NCI-H524 (cell line): Measurements from ENCODE around the gene NFE2L1.
A peak's percentile ranks its signal among the peaks of the same experiment; 100 is the strongest.

Experiments
- DNase-seq, 2 experiments: peaks; one replicate each; lab custom pipeline; 2025; lab: John Stamatoyannopoulos, UW

NFE2L1 gene

DNA sequence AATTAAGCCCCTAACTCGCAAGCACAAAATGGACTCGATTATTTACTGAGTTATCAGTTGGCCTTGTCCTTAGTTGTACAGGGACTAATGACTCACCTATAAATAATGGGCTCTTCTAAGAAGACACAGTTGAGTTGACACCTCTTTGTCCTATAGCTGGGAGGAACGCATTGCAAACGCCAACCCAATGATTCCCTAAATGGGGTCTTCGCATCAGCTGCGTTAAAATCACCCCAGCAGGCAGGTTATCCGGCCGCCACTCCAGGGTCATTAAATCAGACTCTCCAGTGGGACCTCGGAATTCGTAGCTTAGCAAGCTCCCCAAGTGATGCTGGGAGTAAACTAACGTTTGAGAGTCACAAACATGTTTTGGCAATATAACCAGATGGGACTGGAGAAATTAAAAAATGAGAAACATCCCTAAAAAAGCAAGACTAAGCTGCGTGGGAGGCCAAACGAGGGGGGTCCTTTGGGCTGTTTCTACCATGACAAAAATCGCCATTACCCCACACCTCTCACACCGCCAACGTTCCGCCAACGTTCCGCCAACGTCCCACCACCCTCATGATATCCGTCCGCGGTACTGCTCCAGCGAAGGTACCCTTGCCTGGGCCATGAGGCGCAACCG is 932 bp upstream of the NFE2L1 start:
- peak in 1 of 2 experiments; percentile 43 for DNase-seq

DNA sequence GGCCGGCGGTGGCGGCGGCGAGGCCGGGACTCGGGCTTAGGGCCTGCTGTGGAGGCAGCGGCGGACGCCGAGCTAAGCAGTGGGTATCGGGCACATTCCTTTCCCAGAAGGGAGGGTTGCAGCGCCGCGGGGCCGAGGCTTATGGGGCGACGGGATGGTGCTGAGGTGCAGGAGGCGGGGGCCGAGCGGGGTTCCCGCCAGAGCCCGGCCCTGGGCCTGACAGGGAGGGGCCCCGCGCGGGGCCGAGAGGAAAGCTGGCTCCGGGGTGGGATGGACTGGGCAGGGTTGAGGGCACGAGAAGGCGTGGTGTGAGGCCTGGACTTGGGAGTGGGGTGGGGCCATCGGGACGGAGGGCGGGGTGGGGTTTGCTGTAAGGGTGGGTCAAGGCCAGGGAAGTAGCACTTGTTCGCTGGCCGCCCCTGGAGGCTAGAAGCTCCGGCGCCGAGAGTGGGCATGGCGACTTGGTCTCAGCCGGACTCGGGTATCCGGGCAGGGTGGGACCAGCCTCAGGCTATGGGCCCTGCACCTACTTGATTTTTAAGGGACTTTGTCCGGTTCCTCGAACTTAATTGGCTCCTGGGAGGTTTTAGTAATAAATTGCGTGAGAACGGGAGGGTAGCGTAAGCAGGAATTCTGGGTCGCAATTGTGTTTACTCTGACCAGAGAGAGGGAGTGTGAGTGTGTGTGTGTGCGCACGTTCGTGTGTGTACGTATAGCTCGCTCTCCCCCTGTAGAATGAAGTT is 396 bp downstream of the NFE2L1 start:
- DNase-seq: peak; percentile 80 to 82

DNA sequence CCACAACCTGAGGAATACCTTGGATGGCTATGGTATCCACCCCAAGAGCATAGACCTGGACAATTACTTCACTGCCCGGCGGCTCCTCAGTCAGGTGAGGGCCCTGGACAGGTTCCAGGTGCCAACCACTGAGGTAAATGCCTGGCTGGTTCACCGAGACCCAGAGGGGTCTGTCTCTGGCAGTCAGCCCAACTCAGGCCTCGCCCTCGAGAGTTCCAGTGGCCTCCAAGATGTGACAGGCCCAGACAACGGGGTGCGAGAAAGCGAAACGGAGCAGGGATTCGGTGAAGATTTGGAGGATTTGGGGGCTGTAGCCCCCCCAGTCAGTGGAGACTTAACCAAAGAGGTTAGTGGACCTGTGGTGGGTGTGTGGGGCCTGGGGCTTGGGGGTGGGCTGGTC is 3.1 kb downstream of the NFE2L1 start:
- DNase-seq: no peak

DNA sequence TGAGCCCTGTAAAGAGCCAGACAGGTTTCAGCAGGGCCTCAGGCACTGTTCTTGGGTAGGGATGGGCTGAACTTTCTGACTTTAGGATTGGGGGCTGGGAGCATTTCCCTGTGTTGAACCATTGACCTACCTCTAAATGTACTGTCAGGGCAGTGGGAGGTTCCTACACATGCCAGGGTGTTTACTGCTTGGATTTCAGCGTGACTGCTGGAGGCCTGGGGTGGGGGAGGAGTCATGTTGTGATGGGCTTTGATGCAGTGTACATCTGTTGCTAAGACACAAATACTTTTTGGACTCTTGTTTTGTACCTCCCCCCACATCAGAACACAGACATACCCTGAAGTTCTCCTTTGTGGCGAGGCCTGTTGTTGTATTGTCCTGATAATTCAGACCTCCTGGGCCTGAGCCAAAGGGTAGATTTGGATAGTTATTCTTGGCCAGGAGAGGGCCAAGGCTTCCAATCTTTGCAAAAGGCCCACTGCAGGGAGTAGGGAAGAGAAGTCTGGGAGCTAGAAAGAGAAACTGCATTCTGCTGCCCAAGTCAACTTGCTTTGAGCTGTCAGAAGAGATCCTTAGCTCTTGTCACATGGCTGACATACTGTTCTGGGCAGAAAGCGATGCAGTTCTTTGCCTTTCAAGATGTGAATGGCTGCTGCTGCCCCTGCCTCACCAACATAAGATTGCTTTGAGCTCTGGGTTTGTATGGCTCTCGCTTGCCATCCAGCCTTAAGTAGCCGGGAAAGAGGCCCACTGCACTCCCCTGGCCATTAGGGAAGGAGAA is 3.7 kb downstream of the NFE2L1 start:
- DNase-seq: no peak

DNA sequence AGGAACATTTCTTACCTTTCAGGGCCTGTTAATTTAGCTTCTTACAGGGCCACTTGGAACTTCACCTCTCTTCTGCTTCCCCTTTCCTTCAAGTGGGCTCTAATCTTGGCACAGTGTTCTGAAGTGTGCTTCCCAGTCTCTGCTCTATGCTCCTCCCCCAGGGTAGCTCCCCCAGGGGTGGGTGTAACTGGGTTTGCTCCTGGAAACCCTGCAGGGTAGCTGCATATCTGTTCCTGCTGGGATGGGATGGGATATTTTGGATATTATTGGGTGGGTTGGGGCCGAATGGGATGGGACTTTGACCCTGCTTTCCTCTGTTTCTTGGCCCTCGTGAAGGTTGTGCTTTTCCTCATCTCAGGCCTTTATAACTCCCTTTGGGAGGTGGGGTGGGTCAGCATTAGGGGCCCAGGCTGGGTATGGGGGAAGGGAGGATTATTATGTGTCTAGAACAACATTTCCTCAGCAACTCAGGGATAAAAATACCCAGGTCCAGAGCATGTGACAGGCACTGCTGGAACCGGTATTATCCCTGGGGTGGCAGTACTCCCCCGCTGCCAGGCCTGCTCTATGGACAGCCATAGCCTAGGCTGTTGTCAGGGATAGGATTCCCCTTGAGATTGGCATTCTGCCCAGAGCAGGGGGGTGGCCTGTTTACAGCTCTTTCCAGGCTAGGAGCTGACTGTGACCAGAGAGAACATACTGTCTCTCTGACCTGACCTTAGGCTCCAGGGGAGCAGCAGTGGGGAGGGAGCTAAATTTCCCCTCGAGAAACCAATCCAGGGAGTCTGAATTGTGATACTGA is 5.0 kb downstream of the NFE2L1 start:
- DNase-seq: peak; percentile 11 to 68

DNA sequence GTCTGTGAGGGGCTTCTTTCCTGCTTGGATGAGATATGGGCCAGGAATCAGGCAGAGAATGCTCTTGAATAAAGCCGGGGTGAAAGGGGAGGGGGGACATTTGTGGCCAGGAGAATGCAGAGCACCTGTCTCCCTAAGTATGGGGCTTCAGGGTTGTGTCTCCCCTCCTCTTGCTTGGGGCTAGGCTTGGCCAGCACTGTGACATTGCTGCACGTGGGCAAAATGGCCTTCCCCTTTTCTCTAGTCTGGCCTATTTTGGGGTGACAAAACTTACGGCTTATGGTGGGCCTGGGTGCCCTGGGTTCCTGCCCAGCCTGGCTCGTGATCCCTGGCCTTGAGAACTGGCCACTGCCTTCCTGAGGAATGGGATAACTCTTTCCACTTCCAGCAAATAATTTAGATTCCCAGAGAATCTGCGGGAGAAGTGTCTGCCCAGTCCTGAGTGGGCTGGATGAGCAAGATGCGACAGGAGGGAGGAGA is 5.6 kb downstream of the NFE2L1 start:
- no peak for DNase-seq

DNA sequence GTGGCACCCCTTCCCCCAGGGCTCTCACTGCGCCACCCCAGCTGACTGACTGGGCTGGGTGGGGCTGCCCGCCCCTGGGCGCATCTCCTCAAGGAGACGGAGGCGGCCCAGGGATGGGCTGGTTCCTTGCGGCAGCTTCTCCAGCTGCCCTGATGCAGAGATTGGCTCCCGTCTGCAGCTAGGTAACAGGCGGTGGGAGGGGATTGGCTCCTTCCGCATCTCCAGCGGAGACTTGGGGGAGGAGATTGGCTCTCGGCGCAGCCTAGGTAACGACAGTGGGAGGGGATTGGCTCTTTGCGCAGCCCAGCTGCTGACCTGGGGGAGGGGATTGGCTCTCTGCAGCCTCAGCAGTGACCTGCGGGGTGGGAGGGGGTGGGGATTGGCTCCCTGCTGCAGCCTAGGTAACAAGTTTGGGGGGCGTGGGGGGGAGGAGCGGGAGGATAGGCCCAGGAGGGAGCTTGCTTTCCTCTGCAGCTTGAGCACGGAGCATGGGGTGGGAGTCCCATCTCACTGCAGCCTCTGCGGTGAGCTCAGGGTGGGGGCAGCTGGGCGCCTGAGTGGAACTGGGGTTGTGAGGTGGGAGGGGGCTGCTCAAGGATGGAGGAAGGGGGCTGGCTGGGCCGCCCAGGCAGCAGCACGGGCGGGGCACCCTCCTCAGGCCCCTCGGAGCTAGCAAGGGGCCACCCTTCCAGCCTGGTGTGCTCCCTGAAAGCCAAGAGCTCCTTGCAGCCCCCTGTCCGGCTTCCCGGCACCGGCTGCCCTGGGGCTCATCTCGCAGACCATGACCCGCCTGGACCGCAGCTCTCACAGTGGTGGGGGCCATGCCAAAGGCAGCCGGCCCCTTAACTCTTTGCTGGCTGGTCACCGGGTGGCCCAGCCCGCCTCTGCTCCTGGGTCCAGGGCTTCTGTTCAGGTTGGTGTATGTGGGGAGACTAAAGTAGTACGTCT is 6.4 kb downstream of the NFE2L1 start:
- peak; percentile 41 to 79 for DNase-seq

DNA sequence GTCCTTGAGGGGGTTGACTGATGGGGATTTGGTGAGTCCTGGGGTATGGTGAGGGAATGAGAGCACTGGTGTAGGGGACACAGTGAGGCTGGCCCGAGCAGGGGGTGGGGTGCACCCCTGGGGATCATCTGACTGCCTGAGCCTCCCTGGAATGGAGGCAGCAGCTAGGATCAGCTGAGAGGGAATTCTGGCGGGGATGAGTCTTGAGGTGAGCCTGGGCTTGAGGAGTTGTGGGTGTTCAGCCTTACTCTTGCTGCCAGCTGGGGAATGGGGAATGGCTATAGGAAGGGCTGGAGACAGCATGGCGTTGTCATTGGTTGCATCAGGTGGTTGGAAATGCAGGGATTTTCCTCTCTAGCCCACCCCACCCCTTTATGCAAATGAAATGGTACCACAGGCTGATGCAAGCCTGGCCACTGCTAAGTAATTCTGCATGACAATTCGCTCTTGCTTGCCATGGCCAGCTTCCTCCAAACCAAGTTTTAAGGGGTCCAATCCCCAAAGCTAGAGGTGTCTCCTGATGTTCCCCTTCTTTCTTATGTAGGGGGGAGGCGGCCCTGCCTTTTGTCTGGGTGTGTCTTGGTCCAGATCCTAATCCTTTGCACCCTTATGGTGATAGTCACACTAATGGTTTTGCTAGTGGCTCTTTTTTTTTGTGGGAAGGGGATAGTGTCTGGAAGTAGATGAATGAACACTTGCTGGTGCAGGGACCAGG is 7.5 kb downstream of the NFE2L1 start:
- DNase-seq: no peak

DNA sequence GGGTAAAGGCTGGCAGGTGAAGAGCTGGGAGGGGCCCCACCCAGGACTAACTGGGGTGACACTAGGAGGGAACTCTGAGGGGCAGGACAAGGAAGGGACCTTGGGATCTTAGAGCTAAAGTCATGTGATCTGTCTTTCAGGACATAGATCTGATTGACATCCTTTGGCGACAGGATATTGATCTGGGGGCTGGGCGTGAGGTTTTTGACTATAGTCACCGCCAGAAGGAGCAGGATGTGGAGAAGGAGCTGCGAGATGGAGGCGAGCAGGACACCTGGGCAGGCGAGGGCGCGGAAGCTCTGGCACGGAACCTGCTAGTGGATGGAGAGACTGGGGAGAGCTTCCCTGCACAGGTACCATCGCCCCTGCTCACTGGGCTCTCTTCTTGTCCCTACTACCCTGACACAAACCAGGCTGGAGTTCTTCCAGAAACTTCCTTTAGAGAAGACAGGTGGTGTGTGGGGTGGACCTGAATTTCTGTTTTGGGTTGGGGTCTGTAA is 8.1 kb downstream of the NFE2L1 start:
- no peak for DNase-seq

DNA sequence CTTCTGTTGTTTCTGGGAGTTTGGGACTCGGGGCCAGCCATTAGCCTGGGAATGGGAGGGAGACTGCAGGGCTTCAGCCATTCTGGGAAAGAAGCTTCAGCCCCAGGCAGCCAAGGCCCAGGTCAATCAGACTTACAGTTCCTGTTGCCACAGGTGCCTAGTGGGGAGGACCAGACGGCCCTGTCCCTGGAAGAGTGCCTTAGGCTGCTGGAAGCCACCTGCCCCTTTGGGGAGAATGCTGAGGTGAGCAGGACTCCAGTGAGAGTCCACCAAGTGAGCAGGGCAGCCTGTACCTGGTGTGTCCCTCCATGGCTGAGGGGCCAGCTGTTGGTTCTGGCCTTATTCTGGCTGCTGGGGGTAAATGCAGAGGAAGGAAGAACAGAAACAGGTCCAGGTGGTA is 8.7 kb downstream of the NFE2L1 start:
- DNase-seq: no peak

DNA sequence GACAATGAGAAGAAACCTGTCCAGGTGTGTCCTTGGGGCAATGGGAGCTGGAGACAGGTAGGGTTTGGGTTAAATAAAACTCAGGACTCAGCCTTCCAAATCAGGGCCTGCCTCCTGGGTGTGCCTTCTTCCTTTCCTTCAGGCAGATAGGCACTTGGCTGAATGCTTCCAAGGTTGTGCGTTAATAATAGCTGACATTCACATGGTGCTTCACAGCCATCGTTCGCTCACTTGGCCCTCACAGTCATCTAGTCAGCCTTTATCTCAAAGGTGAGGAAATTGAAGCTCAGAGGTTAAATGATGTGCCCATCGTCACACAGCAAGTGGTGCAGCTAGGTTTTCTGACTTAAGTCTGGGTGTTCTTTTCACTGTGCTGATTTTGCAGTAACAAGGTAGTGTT is 9.5 kb downstream of the NFE2L1 start:
- DNase-seq: no peak

DNA sequence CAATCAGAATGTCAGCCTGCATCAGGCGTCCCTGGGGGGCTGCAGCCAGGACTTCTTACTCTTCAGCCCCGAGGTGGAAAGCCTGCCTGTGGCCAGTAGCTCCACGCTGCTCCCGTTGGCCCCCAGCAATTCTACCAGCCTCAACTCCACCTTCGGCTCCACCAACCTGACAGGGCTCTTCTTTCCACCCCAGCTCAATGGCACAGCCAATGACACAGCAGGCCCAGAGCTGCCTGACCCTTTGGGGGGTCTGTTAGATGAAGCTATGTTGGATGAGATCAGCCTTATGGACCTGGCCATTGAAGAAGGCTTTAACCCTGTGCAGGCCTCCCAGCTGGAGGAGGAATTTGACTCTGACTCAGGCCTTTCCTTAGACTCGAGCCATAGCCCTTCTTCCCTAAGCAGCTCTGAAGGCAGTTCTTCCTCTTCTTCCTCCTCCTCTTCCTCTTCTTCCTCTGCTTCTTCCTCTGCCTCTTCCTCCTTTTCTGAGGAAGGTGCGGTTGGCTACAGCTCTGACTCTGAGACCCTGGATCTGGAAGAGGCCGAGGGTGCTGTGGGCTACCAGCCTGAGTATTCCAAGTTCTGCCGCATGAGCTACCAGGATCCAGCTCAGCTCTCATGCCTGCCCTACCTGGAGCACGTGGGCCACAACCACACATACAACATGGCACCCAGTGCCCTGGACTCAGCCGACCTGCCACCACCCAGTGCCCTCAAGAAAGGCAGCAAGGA is 10.4 kb downstream of the NFE2L1 start:
- no peak for DNase-seq

DNA sequence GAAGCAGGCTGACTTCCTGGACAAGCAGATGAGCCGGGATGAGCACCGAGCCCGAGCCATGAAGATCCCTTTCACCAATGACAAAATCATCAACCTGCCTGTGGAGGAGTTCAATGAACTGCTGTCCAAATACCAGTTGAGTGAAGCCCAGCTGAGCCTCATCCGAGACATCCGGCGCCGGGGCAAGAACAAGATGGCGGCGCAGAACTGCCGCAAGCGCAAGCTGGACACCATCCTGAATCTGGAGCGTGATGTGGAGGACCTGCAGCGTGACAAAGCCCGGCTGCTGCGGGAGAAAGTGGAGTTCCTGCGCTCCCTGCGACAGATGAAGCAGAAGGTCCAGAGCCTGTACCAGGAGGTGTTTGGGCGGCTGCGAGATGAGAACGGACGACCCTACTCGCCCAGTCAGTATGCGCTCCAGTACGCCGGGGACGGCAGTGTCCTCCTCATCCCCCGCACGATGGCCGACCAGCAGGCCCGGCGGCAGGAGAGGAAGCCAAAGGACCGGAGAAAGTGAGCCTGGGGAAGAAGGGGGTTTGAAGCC is 11.0 kb downstream of the NFE2L1 start:
- no peak for DNase-seq

DNA sequence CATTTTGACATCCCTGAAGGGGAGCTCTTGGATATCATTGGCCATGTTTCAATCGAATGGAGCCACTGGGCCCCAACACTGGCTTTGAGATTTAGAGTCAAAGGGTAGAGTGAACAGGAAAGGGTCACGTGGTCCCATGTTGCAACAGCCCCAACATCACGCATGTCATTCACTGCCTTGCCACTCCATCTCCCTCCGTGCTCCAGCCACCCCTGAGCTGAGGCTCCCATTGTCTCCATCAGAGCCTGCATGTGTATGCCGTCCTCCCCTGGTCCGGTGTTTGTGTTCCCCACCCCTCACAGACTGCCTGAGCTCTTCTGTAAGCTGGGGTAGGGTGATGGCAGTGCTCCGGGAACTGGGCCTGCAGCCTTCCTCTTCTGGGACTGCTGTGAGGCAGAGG is 12.1 kb downstream of the NFE2L1 start:
- no peak for DNase-seq

DNA sequence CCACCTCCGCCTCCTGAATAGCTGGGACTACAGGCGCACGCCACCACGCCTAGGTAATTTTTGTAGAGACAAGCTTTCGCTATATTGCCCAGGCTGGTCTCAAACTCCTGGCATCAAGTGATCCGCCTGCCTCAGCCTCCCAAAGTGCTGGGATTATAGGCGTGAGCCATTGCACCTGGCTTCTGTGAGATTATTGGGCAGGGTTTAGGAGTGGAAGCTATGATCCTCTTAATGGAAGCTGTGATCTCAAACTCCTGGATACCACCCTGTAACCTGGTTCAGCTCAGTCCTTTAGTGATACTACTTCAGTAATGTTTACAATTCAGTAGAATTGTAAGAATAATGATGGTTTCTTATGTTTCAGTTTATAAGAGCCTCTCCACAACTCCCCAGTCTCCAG is 14.1 kb downstream of the NFE2L1 start:
- DNase-seq: no peak

DNA sequence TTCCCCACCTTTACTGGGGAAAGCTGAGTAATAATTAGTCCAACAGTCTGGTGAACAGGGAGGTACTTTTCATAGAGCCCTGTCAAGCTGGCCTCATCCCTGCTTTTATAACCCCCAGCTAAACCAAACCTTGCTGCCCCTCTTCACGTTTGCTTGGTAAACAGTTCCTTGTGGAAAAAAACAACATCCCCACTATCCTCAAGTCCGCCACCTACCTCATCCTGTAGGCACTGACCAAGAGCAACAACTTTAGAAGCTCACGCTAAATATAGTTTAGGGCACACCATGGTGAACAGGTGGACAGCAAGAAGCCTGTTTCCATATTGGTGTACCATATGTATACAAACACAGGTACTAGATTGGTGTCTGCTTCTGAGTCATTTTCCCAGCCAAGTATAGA is 16.5 kb downstream of the NFE2L1 start:
- DNase-seq: no peak

DNA sequence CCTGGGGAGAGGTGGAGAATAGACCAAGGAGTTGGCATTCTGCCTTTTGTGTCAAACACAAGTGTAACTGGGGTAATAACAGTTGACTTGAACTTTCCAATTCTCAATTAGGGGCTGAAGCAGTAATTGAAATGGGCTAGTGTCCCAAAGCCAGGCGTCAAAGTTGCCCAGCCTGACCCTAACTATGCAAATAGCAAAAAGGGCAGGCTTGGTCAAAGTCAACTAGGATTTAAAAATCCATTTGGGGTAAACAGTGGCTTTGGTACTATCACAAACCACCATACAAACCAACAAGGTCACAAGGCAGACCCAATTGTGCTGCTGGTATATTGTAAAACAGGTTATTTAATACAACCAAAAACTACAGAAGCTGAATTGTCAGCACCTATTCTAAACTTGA is 18.0 kb downstream of the NFE2L1 start:
- no peak for DNase-seq

DNA sequence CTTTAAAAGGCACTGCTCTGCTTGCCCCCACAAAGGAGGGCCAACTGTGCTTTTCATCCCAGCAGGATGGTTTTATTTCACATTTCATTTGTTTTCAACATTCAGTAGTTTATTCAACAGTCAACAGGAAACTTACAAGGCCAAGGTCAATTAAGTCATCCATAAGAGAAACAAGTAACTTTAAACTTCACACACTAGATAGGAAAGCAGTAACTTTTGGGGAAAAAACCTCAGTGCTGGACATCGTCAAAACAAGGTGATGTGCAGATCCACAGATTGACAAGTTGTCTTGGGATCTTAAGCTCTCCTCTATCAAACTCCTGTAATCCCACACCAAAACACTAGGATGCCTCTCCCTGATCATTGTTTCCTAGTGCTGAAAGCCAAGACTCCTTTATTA is 18.5 kb downstream of the NFE2L1 start:
- no peak for DNase-seq

DNA sequence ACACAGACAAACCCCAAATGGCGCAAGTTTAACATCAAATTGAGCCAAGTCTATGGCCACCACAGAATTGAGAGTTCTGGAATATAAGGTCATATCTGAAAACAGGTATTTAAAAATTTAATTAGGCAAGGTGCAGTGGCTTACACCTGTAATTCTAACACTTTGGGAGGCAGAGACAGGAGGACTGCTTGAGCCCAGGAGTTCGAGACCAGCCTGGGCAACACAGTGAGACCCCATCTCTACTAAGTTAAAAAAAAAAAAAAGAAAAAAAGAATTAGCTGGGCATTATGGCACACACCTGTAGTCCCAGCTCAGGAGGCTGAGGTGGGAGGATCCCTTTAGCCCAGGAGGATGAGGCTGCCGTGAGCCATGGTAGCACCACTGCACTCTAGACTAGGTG is 19.1 kb downstream of the NFE2L1 start:
- no peak for DNase-seq
